WTC11 (cell line): Measurements from ENCODE around the gene ANKMY1. TPM values are rescaled to one million over a fixed set of nuclear protein-coding genes. Genes with fewer than 3 reads are reported as not detected.
A peak's percentile ranks its signal among the peaks of the same experiment; 100 is the strongest.

Experiments
- ATAC-seq: fragments of 200-7000 bp; cut with Tn5 transposase; 2 replicates; pipeline ENCODE4 v1.10.0; 2021; ENCODE audit warnings: mild to moderate bottlenecking, moderate library complexity
- CTCF ChIA-PET: fragments of 300-600 bp; sonication (Branson Sonifier 250); formaldehyde crosslinking; loops from one replicate; lab custom pipeline; 2021; ENCODE audit warnings: antibody characterized with exemption; lab: Charles Lee
- POLR2A ChIA-PET: fragments of 350-600 bp; sonication (Branson Sonifier 250); formaldehyde crosslinking; loops from one replicate; lab custom pipeline; 2021; ENCODE audit warnings: antibody characterized with exemption; lab: Charles Lee
- DNase-seq: peaks from one replicate; pipeline ENCODE4 v3.0.0; 2021; ENCODE audit warnings: low spot score
- H3K27ac Mint-ChIP-seq: 2 replicates; pipeline ENCODE4 v1.8.0; 2021; ENCODE audit warnings: mixed read lengths
- H3K27me3 Mint-ChIP-seq: 2 replicates; pipeline ENCODE4 v1.8.0; 2021; ENCODE audit warnings: low read depth, mild to moderate bottlenecking, moderate library complexity, mixed read lengths
- H3K36me3 Mint-ChIP-seq: 2 replicates; pipeline ENCODE4 v1.8.0; 2021; ENCODE audit warnings: mixed read lengths
- H3K4me1 Mint-ChIP-seq: 2 replicates; pipeline ENCODE4 v1.8.0; 2022; ENCODE audit warnings: mixed read lengths
- H3K4me3 Mint-ChIP-seq: 2 replicates; pipeline ENCODE4 v1.8.0; 2021; ENCODE audit warnings: mild to moderate bottlenecking, moderate library complexity, mixed read lengths
- H3K9me3 Mint-ChIP-seq: 2 replicates; pipeline ENCODE4 v1.8.0; 2021; ENCODE audit warnings: mixed read lengths
- CREB1 ChIP-seq: sonication (generic); formaldehyde crosslinking; IDR thresholded peaks from 2 replicates; pipeline ENCODE4 v1.8.0; 2023; ENCODE audit warnings: mild to moderate bottlenecking, missing genetic modification reagents
- CREM ChIP-seq: sonication (generic); formaldehyde crosslinking; IDR thresholded peaks from 2 replicates; pipeline ENCODE4 v1.8.1; 2022; ENCODE audit warnings: mild to moderate bottlenecking, missing genetic modification reagents, moderate library complexity
- NFYB ChIP-seq: sonication (generic); formaldehyde crosslinking; conservative IDR thresholded peaks from 2 replicates; pipeline ENCODE4 v1.8.0; 2022; ENCODE audit warnings: low read depth, missing genetic modification reagents
- PRDM15 ChIP-seq: sonication (generic); formaldehyde crosslinking; IDR thresholded peaks from 2 replicates; pipeline ENCODE4 v1.8.0; 2022; ENCODE audit warnings: missing genetic modification reagents
- PREB ChIP-seq: sonication (generic); formaldehyde crosslinking; IDR thresholded peaks from 2 replicates; pipeline ENCODE4 v1.8.1; 2022; ENCODE audit warnings: mild to moderate bottlenecking, missing genetic modification reagents, moderate library complexity, borderline replicate concordance
- RORB ChIP-seq: fragments of 250-450 bp; sonication (Bioruptor Pico); IDR thresholded peaks from 2 replicates; pipeline ENCODE4 v1.9.0; 2021; ENCODE audit warnings: mild to moderate bottlenecking
- SP1 ChIP-seq: sonication (generic); formaldehyde crosslinking; conservative IDR thresholded peaks from 2 replicates; pipeline ENCODE4 v1.8.1; 2022; ENCODE audit warnings: missing genetic modification reagents
- TEAD1 ChIP-seq: sonication (generic); formaldehyde crosslinking; IDR thresholded peaks from 2 replicates; pipeline ENCODE4 v1.8.0; 2022; ENCODE audit warnings: mild to moderate bottlenecking, missing genetic modification reagents
- ZNF263 ChIP-seq: sonication (generic); formaldehyde crosslinking; IDR thresholded peaks from 2 replicates; pipeline ENCODE4 v1.8.1; 2022; ENCODE audit warnings: low read depth, mild to moderate bottlenecking, moderate library complexity, missing genetic modification reagents
- ZNF423 ChIP-seq: fragments of 250-450 bp; sonication (Bioruptor Pico); IDR thresholded peaks from 2 replicates; pipeline ENCODE4 v2.1.2; 2022; ENCODE audit warnings: mild to moderate bottlenecking, moderate library complexity
- total RNA-seq: library from RNA; stranded (reverse); gene quantifications from 3 replicates; pipeline ENCODE4 v1.2.3, GENCODE V29; 2021
- TF ChIP-seq, protein P1 (sequence below): sonication (generic); formaldehyde crosslinking; IDR thresholded peaks from 2 replicates; pipeline ENCODE4 v1.8.1; 2023; ENCODE audit warnings: mild to moderate bottlenecking, moderate library complexity, missing genetic modification reagents
- TF ChIP-seq, protein P2 (sequence below): sonication (generic); formaldehyde crosslinking; IDR thresholded peaks from 2 replicates; pipeline ENCODE4 v1.8.1; 2022; ENCODE audit warnings: mild to moderate bottlenecking, moderate library complexity, missing genetic modification reagents
- TF ChIP-seq, protein P3 (sequence below): sonication (generic); formaldehyde crosslinking; IDR thresholded peaks from 2 replicates; pipeline ENCODE4 v1.8.1; 2022; ENCODE audit warnings: low read depth, missing genetic modification reagents, borderline replicate concordance

The ANKMY1 gene
- total RNA-seq, 1 experiment from 2014 or later: 4.6 TPM

DNA sequence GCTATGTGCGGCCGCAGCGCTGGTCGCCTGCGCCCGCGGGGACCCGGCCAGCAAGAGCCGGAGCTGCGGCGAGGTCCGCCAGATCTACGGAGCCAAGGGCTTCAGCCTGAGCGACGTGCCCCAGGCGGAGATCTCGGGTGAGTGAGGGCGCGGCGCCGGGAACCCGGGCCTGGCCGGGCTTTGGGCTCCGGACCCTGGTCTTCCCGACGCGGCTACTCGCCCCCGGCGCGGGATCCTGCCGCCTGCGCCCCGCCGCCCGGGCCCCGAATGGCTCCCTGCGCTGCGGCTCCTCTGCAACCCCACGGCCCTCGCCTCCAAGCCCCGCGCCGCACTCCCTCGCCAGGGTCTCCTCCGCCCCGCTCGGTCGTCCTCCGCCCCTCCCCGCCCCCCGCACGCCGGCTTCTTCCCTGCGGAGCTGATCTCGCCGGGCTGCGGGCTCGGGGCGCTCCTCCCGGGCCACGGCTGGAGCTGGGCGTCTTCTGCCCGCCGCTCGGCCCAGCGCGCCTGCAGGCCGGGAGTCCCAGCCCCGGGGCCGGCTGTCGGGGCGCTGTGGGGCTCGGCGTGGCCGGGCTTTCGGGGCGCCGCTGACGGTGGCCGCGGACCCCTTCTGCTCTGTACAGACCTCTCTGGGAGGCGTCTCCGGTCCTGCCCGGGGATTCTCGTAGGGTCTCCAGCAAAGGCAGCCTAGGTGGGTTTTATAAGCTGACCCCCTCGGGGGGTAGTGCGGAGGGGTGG lies 121.7 kb downstream of the ANKMY1 start:
- ATAC-seq: peak; percentile 1; the same call in 1 of the 2 replicates
- Mint-ChIP-seq H3K4me3 (peak overlapping the region; percentile 63), H3K4me1 (peaks cover 6% of the 10 kb centered on the region; the same call in 1 of the 2 replicates), H3K27me3 (peaks cover 34% of the 10 kb centered on the region), H3K27ac (no peak overlapping the region), H3K36me3 (no peaks in the 10 kb centered on the region), H3K9me3 (no peaks in the 10 kb centered on the region)
- TF ChIP-seq, protein P1, sequence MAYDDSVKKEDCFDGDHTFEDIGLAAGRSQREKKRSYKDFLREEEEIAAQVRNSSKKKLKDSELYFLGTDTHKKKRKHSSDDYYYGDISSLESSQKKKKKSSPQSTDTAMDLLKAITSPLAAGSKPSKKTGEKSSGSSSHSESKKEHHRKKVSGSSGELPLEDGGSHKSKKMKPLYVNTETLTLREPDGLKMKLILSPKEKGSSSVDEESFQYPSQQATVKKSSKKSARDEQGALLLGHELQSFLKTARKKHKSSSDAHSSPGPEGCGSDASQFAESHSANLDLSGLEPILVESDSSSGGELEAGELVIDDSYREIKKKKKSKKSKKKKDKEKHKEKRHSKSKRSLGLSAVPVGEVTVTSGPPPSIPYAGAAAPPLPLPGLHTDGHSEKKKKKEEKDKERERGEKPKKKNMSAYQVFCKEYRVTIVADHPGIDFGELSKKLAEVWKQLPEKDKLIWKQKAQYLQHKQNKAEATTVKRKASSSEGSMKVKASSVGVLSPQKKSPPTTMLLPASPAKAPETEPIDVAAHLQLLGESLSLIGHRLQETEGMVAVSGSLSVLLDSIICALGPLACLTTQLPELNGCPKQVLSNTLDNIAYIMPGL (CRISPR knock-in tag): 0 out of 2 replicates have a peak, but pooled peaks have one; percentile 47
- TF ChIP-seq ZNF263 (CRISPR knock-in tag): 0 out of 2 replicates have a peak, but pooled peaks have one; percentile 21
- TF ChIP-seq RORB (CRISPR knock-in tag): no peak
- ChIA-PET POLR2A (interaction anchor here (0.6 kb wide), 1 partner anchor 37 kb away, joined by 3 read pairs; no protein-coding TSS in a partner anchor), CTCF (interaction anchor here (1.4 to 2.1 kb wide), 3 partner anchors 18 to 286 kb away, joined by 5 to 12 read pairs (median 8); no protein-coding TSS in a partner anchor)
- DNase-seq: no peak

- Mint-ChIP-seq H3K4me3 (peak within 1 kb of the TSS; percentile 81), H3K27ac (no peak within 1 kb of the TSS), H3K36me3 (no peaks in the 10 kb centered on the region), H3K9me3 (no peaks in the 10 kb centered on the region), H3K4me1 (peaks cover 6% of the 10 kb centered on the region; the same call in 1 of the 2 replicates), H3K27me3 (peaks cover 34% of the 10 kb centered on the region)
- ATAC-seq (peak; percentile 62), DNase-seq (peak; percentile 70)
- POLR2A ChIA-PET: no interaction called here
- no peak for TF ChIP-seq CREB1 (CRISPR knock-in tag)
- 0 out of 2 replicates have a peak, but pooled peaks have one; percentile 11 for TF ChIP-seq PRDM15 (CRISPR knock-in tag)
- CTCF ChIA-PET: interaction anchor here (1.4 to 2.1 kb wide), 3 partner anchors 19 to 286 kb away, joined by 5 to 12 read pairs (median 8); no protein-coding TSS in a partner anchor
Observed at GRCh38 chr2:240435457-240435947, 122.3 kb downstream of the ANKMY1 start, which contains the start of gene GPC1. GPC1 (plus strand) TSS chr2:240435663; CDS start chr2:240435919, 256 bp downstream.

DNA sequence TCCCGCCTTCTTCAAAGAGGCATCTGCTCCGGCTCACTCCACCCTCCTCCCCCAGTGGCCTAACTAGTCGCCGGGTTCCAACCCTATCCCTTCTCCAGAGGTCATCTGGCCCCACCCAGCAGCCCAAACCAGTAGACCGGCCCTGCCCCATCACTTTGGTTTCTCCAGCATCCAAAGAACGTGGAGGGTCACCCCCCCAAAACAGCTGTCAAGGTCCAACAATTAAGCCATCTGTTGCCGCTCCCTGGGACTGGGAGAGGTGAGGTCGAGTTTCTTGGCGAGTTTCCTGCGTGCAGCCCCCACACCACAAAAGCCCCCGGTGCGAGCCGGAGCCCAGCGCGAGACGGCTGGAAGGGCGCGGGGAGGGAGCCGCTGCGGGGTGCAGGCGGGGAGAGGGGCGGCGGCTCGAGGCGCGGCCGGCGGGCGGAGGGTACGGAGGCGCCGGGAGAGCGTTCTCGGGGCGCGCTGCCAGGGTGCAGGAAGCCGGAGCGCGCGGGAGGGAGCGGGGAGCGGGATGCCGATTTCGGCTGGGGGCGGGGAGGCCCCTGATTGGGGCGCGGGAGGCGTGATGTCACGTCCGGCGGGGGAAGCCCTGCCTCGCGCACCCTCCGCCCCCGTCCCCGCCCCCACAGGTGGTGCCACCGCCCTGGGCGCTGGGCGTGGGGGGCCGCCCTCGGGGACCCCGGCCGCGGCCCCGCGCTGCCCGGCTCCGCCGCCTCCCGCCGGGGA lies 122.9 kb downstream of the ANKMY1 start:
- Mint-ChIP-seq H3K4me1 (peaks cover 6% of the 10 kb centered on the region; the same call in 1 of the 2 replicates), H3K9me3 (no peaks in the 10 kb centered on the region), H3K27me3 (peaks cover 34% of the 10 kb centered on the region), H3K27ac (no peak overlapping the region), H3K36me3 (no peaks in the 10 kb centered on the region), H3K4me3 (peak overlapping the region; percentile 81)
- ChIA-PET POLR2A (no interaction called here), CTCF (interaction anchor here (2.1 kb wide), 1 partner anchor 202 kb away, joined by 12 read pairs; no protein-coding TSS in a partner anchor)
- ATAC-seq (peak; percentile 54), DNase-seq (peak; percentile 91)
- TF ChIP-seq SP1 (CRISPR knock-in tag) (peak; percentile 84), PREB (CRISPR knock-in tag) (no peak), CREM (peak; percentile 46; the same call in 1 of the 2 replicates), ZNF423 (CRISPR knock-in tag) (peak; percentile 82), TEAD1 (CRISPR knock-in tag) (0 out of 2 replicates have a peak, but pooled peaks have one; percentile 49), NFYB (peak; percentile 66), ZNF263 (CRISPR knock-in tag) (no peak)
- TF ChIP-seq, protein P1 (CRISPR knock-in tag): peak; percentile 59; the same call in 1 of the 2 replicates
- TF ChIP-seq, protein P2, sequence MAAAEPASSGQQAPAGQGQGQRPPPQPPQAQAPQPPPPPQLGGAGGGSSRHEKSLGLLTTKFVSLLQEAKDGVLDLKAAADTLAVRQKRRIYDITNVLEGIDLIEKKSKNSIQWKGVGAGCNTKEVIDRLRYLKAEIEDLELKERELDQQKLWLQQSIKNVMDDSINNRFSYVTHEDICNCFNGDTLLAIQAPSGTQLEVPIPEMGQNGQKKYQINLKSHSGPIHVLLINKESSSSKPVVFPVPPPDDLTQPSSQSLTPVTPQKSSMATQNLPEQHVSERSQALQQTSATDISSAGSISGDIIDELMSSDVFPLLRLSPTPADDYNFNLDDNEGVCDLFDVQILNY (CRISPR knock-in tag): 0 out of 2 replicates have a peak, but pooled peaks have one; percentile 48
- TF ChIP-seq, protein P3, sequence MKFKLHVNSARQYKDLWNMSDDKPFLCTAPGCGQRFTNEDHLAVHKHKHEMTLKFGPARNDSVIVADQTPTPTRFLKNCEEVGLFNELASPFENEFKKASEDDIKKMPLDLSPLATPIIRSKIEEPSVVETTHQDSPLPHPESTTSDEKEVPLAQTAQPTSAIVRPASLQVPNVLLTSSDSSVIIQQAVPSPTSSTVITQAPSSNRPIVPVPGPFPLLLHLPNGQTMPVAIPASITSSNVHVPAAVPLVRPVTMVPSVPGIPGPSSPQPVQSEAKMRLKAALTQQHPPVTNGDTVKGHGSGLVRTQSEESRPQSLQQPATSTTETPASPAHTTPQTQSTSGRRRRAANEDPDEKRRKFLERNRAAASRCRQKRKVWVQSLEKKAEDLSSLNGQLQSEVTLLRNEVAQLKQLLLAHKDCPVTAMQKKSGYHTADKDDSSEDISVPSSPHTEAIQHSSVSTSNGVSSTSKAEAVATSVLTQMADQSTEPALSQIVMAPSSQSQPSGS: no peak
